H54 (cell line): ENCODE data around the gene SOS2.

Source experiments
- DNase-seq: peaks from one replicate; pipeline ENCODE4 v3.0.0; 2011; ENCODE audit warnings: low spot score, mixed read lengths; ENCODE audit not compliant: insufficient read length
- FAIRE-seq: peaks from 3 replicates; lab custom pipeline; 2011; peaks lifted over from hg19 to GRCh38; lab: Jason Lieb, UNC
- POLR2A ChIP-seq: IDR thresholded peaks from 2 replicates; pipeline ENCODE4 v1.6.1; 2011; ENCODE audit warnings: low read depth, mild to moderate bottlenecking, low read length

Gene SOS2

GRCh38 chr14:50116181-50116956, 115.0 kb downstream of the SOS2 start, which contains the start of gene VCPKMT:
VCPKMT (minus strand) TSS chr14:50116572; CDS start chr14:50116552, 20 bp downstream.
- DNase-seq (peak; percentile 57), FAIRE-seq (peak; percentile 87)
- peak; percentile 75 for TF ChIP-seq POLR2A

- DNase-seq: no peak
- no peak for FAIRE-seq
- no peak for TF ChIP-seq POLR2A
Measured at GRCh38 chr14:50113381-50114035, 117.9 kb downstream of the SOS2 start.

- no peak for DNase-seq
- no peak for TF ChIP-seq POLR2A
- FAIRE-seq: no peak
Measured at GRCh38 chr14:50110323-50111037, 120.9 kb downstream of the SOS2 start.

GRCh38 chr14:50109342-50109741, 122.0 kb downstream of the SOS2 start:
- no peak for TF ChIP-seq POLR2A
- DNase-seq (no peak), FAIRE-seq (no peak)

GRCh38 chr14:50107850-50108249, 123.5 kb downstream of the SOS2 start:
- DNase-seq: no peak
- FAIRE-seq: no peak
- no peak for TF ChIP-seq POLR2A

GRCh38 chr14:50106178-50106577, 125.2 kb downstream of the SOS2 start:
- FAIRE-seq (no peak), DNase-seq (no peak)
- no peak for TF ChIP-seq POLR2A

GRCh38 chr14:50103558-50103957, 127.8 kb downstream of the SOS2 start:
- TF ChIP-seq POLR2A: no peak
- DNase-seq (no peak), FAIRE-seq (no peak)

GRCh38 chr14:50101417-50101816, 130.0 kb downstream of the SOS2 start:
- DNase-seq (no peak), FAIRE-seq (no peak)
- TF ChIP-seq POLR2A: no peak

GRCh38 chr14:50100805-50101204, 130.6 kb downstream of the SOS2 start:
- DNase-seq: no peak
- FAIRE-seq: no peak
- TF ChIP-seq POLR2A: no peak

GRCh38 chr14:50099335-50099734, 132.0 kb downstream of the SOS2 start:
- TF ChIP-seq POLR2A: no peak
- DNase-seq (peak; percentile 44), FAIRE-seq (peak; percentile 98)

GRCh38 chr14:50095895-50096294, 135.5 kb downstream of the SOS2 start:
- no peak for TF ChIP-seq POLR2A
- FAIRE-seq: no peak
- DNase-seq: no peak

- no peak for DNase-seq
- TF ChIP-seq POLR2A: no peak
- FAIRE-seq: no peak
Measured at GRCh38 chr14:50094056-50094755, 137.2 kb downstream of the SOS2 start.

- no peak for FAIRE-seq
- no peak for TF ChIP-seq POLR2A
- no peak for DNase-seq
Measured at GRCh38 chr14:50093496-50093895, 137.9 kb downstream of the SOS2 start.
